GM19452 (cell line): ENCODE data around the gene GPR26.

Experiments
- ATAC-seq: cut with Tn5 transposase; IDR thresholded peaks from one replicate; pipeline ENCODE4 v1.9.1; 2021; ENCODE audit not compliant: unreplicated experiment

The GPR26 gene

DNA sequence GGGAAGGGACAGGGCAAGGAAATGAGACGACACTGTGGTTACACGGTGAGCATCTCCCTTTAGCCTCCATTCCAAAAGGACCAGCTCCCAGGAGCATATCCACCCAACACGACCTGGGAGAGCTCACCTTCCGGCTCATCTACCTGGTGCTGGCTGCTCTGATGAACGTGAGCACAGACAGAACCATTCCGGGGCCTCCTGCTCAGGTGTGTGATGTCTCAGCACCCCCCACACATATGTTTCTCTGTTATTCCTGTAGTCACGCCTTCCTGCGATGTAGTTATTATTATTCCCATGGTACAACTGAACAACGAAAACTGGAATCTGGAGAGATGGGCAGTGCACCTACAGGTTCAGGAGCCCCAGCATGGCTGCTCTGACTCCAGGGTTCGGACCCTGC is 20.5 kb upstream of the GPR26 start:
- no peak for ATAC-seq

DNA sequence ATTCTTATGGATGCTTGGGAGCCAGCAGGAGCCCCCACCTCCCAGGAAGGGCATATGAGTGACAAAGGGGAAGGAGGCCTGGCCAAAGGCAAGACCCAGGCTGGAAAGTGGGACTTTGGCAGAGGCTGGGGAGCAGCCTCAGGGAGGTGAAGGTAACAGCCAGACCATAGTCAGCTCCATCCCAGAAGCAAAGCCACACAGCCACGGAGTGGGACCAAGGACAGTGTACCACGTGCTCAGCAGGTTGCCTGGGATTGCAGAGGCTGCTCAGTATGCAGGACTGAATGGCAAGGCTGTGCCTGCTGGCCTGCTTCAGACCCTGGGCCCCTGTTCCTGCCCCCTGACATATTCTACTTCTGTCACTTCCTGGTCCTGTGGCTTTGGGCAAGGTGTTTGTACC is 17.6 kb upstream of the GPR26 start:
- ATAC-seq, result no peak

DNA sequence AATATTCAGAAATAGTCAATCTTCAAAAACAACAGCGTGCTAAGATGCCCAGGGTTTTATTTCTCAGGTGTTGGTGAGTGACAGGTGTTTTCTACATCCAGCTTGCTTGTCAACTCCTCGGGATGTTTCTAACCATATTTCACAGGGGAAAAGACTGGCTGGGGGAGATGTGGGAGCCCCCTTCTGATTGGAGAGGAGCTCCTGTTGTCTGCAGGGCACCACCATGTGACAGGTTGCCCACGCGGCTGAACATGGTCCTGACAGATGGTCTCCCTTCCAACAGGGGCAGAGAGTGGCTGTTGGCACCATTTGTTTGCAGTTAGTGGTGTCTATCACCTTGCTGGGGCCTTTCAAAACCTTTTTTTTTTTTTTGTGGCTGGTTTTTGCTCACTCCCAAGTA is 16.5 kb upstream of the GPR26 start:
- no peak for ATAC-seq

DNA sequence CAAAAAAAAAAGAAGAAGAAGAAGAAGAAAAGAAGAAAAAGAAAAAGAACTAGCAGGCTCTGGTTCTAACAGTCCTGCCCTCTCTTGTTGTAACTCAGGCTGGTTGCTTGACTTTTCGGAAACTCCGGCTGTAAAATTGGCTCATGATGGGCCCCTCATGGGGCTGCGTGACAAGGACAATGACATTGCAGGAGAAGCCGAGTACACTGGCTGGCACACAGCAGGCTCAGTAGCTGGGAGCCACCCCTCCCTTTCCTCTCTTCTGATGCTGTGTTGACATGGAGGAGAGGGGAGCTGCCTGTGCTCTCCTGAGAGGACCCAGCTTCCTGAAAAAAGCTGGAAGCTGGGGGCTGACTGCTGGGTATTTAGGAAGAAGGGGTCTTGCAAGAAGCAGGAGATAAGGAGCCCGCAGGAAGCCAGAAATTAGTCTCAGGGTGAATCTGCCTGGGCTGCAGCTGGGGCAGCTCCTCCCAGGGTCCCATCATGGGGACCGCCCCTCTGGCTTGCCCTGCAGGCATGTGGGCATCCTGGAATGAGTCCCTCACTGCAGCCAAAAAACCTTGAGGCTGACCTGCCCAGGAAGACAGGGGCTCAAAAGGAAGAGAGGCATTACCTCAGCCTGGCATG is 14.6 kb upstream of the GPR26 start:
- ATAC-seq, result no peak

DNA sequence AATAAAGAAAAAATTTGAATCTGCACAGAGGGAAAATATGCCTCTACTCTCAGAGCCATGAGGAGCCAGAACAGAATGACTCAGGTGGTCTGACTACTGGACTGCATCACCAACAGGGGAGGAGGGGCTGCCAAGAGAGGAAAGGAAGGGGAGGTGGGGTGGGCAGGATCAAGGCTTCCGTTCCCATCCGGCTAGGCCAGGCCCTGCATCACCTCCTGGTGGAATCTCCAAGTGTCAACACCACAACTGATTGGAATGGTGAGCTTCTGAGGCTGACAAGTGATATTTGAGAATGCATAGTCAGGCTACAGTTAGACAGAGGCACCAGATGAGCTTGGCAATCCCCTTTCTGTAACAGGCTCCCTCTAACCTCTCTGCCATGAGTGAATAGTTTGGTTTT is 10.4 kb upstream of the GPR26 start:
- ATAC-seq, result no peak

DNA sequence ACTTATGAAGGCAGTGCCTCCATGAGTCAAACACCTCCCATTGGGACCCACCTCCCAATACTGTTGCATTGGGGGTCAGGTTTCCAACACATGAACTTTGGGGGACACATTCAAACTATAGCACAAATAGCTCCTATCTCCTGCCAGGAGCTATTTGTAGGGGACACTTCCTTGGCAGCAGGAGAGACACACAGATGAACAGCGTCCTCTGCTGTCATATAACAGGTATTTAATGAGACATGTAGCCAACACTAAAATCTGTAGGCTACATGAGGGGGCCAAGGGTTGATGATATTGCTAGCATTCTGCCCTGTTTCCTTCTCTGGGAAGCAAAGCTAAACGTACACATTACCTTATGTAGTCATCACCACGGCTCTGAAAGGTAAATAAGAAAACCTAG is 2.6 kb upstream of the GPR26 start:
- no peak for ATAC-seq

DNA sequence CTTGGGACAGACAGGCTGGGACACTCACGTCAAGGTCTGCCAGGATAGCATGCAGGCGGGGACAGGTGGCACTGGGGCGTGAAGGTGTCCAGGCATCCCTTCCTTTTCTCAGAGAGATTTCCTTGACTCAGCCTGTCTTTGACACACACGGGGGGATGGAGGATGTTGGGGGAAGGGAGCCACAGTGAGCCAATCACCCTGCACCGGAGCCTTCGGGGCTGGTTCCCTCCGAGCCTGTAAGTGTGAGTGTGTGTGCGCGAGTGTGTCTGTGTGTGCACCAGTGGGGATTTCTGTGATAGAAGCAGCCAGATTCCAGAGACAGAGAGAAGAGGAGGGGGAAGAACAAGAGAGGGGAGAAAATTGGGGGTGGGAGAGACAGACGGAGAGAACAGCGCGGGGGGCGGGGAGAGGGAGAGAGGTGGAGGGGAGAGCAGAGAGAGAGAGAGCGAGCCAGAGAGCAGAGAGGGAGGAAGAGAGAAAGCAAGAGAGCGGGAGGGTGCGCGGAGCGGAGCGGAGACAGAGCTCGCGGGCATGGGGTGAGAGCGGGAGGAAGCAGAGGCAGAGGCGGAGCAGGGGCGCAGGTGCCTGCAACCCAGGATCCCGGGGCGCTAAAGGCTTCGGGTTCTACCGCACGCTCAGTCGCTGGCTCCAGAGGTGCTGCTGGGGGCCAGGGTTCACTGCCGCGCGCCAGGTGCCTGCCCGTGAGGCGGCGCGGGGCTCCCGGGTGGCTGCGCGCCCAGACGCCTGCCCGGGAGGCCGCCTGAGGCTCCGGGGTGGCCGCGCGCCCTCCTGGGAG is 466 bp upstream of the GPR26 start:
- no peak for ATAC-seq

DNA sequence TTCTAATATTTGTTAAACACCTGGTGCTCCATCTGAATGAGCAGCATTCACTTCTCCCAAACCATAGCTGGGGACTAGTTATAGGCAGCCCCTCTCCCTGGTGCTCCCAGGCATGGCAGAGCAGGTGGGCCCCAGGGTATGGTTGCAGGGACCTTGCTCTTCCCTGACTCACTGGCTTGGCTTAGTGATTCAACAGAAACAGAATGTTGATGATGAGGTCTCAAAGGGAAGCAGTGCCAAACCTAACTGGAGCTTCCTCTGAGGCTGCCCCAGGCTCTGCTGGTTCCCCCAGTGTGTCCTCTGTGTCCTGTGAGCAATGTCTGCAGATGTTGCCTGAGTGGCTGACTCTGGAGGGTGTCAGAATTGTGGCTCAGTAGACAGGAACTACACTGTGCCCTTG is 3.7 kb downstream of the GPR26 start:
- no peak for ATAC-seq

DNA sequence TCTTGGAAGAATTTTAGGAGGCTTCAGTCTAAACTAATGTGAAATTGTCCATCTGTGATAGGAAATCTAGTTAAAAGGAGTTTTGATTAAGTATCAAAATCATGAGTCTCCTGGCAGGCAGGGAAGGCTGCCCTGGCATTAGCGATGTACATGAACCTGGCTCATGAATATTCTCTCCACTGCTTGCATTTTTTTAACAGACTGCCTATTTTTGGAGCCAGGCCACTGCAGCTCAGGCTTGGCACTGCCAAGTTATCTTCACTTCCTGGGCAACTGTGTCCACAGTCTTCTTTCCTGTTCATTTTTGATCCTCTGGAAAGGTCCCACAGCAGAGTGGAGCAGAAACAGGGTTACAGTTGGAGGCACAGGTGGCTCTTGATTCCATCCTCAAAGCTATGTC is 7.0 kb downstream of the GPR26 start:
- ATAC-seq, result no peak

DNA sequence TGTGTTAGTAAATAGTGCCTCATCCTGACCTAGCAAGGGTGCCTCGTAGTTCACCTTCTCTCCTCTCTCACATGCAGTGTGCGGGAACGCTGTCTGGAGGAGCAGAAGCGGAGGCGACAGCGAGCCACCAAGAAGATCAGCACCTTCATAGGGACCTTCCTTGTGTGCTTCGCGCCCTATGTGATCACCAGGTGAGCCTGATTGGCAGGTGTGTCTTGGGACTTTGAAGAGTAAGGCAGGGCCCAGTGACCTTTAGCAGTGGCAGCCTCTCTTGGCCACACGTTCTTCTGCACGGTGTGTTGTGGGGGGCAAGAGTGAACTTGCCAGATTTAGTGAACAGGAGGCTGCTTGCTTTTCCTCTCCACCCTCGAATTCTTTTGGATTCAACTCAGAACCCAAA is 8.6 kb downstream of the GPR26 start:
- ATAC-seq, result no peak

DNA sequence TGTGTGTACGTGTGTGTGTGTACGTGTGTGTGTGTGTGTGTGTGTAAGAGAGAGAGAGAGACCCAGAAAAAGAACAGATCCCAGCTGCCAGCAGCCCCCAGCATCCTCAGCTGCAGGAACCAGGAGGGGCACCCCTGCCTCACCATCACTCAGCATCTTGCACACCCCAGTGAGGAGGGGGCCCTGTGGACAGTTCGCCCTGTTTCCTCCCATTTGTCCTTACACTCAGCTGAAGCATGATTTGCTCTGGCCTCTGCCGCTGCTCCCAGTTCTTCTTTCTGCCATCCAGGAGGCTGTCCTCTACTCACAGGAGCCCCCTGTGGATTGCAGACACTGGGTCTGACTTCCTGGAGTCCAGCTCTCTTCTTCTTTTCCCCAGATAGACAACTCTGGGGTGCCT is 9.7 kb downstream of the GPR26 start:
- ATAC-seq, result no peak

DNA sequence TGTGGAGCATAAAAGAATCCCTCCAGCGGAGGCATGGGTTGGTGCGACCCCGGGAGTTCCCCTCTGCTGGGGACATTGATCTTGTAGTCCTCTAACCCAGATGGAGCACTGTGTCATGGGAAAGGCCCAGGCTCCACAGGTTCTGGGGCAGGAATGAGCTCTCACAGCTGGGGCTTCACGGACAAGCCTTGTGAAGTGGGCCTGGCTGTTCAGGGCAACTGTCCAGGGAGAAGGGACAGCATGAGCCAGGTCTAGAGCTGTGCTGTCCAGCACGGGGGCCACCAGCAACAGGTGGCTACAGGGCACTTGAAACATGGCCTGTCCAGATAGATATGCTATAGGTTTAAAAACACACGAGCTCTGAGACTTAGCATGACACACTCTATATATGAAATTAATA is 11.4 kb downstream of the GPR26 start:
- ATAC-seq, result no peak

DNA sequence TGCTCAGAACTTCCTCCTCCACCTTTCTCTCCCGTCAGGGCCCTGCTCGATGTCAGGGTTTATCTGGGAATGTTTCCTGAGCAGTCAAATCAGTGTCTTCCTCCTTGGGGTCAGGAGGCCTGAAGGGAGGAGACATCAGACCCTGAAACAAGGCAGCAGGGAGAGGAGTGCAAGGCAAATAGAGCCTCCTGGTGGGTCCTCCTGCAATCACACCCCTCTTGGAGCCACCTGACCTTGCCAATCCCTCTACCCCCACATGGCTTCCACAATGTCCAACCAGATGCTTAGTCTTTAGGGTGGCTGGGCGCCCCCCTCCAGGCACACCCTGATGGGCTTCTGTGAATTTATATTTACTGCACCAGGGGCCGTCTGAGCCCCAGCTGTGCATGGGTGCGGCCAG is 12.2 kb downstream of the GPR26 start:
- no peak for ATAC-seq

DNA sequence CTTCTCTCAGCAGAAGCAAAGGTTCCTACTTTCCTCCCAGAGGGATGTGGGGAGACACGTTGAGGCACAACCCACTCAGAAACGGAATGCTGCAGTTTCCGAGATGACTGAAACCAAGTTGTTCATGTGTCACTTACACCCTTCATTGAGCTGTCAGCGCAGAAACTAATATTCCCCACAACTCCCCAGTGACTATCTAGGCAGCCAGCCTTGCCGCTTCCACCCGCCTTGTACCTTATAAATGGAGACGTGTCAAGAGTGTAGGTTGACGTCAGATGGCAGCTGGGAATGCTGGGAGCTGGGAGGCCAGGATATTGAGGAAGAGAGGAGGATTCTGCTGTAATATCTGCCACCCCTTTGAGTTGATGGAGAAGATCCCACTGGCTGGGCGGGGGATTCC is 15.1 kb downstream of the GPR26 start:
- ATAC-seq, result no peak

DNA sequence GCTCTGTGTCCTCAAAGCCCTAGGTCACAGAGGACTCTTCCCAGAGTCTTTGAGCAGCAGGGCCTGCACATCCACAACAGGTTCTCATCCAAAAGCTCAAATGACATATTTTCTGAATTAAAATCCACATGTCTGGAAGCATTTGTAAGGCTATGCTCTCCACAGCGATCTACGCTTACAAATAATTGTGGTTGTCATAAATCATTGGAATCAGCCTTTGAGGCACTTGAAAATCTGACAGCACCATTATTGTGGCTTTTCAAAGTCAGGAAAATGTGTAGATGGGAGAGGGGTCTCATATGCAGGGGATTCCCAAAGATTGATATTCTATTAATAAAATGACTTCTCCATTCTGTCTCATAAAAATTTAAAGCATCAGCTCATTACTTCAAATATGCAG is 16.3 kb downstream of the GPR26 start:
- ATAC-seq, result no peak

DNA sequence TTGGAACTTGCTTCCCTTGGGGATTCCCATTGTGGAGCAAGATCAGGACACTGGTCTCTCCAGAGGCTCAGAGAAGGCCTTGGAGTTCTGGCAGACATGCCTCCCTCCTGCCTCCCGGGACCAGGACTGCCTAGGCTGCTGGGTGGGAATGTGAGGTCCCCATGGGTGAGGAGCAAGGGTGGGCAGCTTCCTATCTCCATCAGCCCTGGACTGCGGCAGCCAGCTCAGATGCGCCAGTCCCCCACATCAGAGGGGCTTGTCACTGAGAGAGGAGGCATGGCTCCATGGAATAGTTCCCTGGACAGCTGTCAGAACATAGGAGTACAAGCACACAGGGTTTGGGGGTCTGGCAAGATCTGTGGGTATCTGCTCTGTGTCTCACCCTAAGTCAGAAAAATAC is 17.3 kb downstream of the GPR26 start:
- ATAC-seq, result no peak

DNA sequence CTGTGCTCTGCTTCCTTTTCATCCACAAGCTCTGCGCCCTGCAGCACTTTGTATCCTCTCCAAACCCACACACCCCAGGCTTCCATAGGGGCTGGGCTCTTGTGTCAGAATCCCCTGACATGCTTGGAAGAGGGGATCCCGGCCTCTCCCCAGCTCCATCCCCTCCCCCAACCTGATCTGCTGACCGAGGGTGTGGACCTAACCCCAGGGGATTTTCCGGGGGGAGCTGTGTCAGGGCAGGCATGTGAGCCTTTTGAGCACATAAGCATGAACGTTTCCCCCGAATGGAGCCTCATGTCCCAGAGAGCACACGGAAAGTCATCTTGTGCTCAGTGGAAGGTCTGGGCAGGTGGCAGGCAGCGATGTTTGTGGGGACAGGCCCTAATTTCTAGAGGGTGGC is 17.7 kb downstream of the GPR26 start:
- ATAC-seq, result no peak

DNA sequence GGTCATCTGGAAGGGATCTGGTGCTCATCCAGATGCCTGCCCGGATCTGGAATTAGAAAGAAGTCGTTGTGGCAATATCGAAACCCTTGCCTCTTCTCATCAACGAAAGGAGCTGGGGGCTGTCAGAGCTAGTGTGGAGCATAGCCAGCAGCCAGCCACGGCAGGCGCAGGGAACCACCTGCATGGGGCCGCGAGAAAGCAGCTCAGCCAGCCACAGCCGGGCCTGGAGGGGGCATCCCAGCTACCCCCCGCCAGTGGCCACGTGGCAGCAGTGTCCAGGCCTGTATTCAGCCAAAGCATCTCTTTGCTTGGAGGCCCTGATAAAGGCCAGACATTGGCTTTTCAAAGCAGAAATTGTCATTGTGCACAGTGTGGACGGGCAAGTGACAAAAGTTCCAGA is 19.1 kb downstream of the GPR26 start:
- ATAC-seq, result no peak

DNA sequence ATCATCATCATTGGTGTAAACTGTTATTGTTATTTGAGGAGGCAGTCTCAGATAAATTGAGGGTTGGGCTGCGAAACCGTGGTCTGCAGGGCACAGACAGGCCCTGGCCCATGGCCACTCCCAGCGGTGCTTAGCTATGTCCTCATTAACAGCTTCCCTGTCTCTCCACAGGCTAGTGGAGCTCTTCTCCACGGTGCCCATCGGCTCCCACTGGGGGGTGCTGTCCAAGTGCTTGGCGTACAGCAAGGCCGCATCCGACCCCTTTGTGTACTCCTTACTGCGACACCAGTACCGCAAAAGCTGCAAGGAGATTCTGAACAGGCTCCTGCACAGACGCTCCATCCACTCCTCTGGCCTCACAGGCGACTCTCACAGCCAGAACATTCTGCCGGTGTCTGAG is 21.6 kb downstream of the GPR26 start:
- no peak for ATAC-seq

DNA sequence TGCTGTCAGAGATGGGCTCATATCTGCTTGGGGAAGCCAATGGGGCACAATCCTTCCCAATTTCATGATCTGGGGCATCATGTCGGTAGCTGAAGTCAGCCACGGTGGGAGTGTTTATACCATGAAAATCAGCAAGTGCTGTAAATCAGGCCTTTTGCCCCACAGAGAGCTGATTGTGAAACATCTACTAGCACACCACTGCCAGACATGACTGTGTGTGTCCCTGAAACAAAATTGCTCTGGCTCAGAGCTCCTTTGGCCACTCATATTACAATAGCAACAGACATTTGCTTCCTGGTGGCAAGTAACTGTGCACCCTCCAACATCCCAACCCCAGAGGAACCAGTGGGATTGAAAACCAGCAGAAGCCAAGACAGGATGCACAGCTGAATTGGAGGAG is 23.7 kb downstream of the GPR26 start:
- ATAC-seq, result no peak

DNA sequence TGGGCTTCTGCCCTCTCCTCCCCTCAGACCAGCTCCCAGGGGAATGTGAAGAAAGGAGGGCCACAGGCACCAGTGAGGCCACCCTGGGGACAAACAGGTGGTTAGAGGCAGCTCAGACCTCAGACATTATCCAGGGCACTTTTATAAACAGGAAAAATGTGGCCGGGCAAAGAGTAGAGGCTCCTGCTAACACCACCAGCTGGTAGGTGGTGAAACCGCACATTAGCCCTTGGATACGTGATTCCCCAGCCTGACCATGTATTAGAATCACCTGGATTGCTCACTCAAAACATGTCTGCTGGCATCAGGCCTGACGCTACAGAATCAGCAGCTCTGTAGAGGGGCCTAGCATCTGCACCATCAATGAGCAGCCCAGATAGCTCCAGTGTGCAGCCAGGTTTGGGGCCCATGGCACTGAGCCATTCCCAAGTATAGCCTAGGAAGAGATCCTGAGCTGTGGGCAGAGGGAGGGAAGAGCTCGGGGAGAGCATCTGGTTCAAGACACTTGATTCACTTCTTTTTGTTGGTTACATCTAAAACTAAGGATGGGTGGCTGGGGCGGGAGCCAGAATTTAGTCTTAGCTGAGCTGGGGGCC is 37.1 kb downstream of the GPR26 start:
- no peak for ATAC-seq

DNA sequence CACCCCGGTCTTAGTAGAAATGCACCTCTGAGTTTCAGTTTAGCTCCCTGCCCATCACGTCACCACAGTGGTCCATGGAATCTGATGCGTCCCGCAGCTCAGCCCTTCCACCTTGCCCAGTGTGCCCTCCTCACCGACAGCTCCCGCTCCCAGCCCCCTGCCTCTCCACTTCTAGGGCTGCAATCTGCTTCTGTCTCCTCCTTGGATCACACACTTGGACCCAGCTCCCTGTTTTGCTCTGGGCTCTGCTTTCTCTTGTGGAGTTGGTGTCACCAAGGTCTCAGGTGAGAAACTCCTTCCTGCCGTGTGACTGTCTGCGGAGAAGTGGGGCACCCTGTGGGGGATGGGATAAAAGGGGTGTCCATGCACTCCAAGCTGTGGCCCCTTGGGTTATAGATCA is 37.9 kb downstream of the GPR26 start:
- no peak for ATAC-seq

DNA sequence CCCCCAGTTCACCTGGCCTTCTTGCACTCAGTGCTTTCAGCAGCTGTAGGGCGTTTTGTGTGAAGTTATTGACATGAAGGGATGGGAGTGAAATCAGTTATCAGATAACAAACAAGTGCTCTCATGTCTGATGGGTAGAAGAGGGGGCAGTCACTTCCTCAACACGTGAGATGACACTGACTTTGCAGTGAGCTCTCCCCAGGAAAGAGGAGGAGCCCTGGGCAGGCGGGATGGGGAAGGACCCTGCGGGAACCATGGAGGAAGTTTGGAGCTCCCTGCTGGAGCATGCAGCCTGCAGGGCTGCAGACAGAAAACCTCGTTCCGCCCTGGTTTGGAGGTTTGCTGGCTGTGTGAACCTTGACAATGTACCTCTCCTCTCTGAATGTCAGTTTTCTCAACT is 38.7 kb downstream of the GPR26 start:
- ATAC-seq, result no peak
